SK-N-SH (cell line): Measurements from ENCODE around the gene PLOD3. TPM values are rescaled to one million over a fixed set of nuclear protein-coding genes. Genes with fewer than 3 reads are reported as not detected.

Experiments
- CTCF ChIA-PET: fragments of 300-600, 350-600 bp; formaldehyde crosslinking; extraction: SDS; loops from one replicate; lab custom pipeline; 2021; lab: Yijun Ruan, JAX
- POLR2A ChIA-PET: fragments of 350-600 bp; sonication (Branson Sonifier 250); formaldehyde crosslinking; extraction: SDS; loops from one replicate; lab custom pipeline; 2020; ENCODE audit warnings: antibody characterized with exemption, inconsistent platforms; lab: Yijun Ruan, JAX
- DNase-seq: peaks from one replicate; pipeline ENCODE4 v3.0.0; 2012
- H2AFZ ChIP-seq: fragments of 200-600 bp; sonication (generic); 2 replicates; pipeline ENCODE4 v1.8.1; 2016; ENCODE audit warnings: antibody characterized with exemption, mild to moderate bottlenecking, low read depth
- H3F3A ChIP-seq: fragments of 200-600 bp; sonication (generic); replicated peaks from 2 replicates; pipeline ENCODE3; 2016; ENCODE audit warnings: antibody characterized with exemption, mild to moderate bottlenecking; ENCODE audit not compliant: insufficient read depth
- H3K27ac ChIP-seq, 2 experiments: fragments of 200-500 bp in 1 of 2; fragments of 200-600 bp in 1 of 2; sonication (Bioruptor generic) in 1 of 2; sonication (generic), shearing (Covaris generic) in 1 of 2; 2 replicates each; pipeline versions ENCODE4 v1.5.1 to v1.6.1; 2014 to 2016; ENCODE audit warnings: low read depth in 2 of 2, inconsistent platforms in 1 of 2, low read length in 1 of 2, mild to moderate bottlenecking in 1 of 2, mixed read lengths in 1 of 2
- H3K27me3 ChIP-seq: fragments of 200-600 bp; sonication (generic), shearing (Covaris generic); 2 replicates; pipeline ENCODE4 v1.6.1; 2016; ENCODE audit warnings: mixed run types; ENCODE audit not compliant: insufficient read depth
- H3K36me3 ChIP-seq, 2 experiments: fragments of 200-500 bp in 1 of 2; fragments of 200-600 bp in 1 of 2; sonication (Bioruptor generic) in 1 of 2; sonication (generic) in 1 of 2; replicated peaks in 1 of 2; 2 replicates each; pipeline versions ENCODE3 to v1.5.1; 2014 to 2016; ENCODE audit warnings: low read length in 1 of 2, mild to moderate bottlenecking in 1 of 2; ENCODE audit not compliant: insufficient read depth in 2 of 2, control insufficient read depth in 1 of 2
- H3K4me1 ChIP-seq, 2 experiments: fragments of 200-500 bp in 1 of 2; fragments of 200-600 bp in 1 of 2; sonication (Bioruptor generic) in 1 of 2; sonication (generic), shearing (Covaris generic) in 1 of 2; 2 replicates each; pipeline versions ENCODE4 v1.5.1 to v1.6.1; 2014 to 2016; ENCODE audit warnings: low read depth in 1 of 2, low read length in 1 of 2, mixed run types in 1 of 2; ENCODE audit not compliant: insufficient read depth in 2 of 2, control insufficient read depth in 1 of 2
- H3K4me2 ChIP-seq: fragments of 200-600 bp; sonication (generic), shearing (Covaris generic); 2 replicates; pipeline ENCODE4 v1.6.1; 2017; ENCODE audit warnings: mixed run types
- H3K4me3 ChIP-seq, 2 experiments: fragments of 200-500 bp in 1 of 2; fragments of 200-600 bp in 1 of 2; sonication (Bioruptor generic) in 1 of 2; sonication (generic), shearing (Covaris generic) in 1 of 2; 2 replicates each; pipeline versions ENCODE4 v1.5.1 to v1.8.1; 2014 to 2016; ENCODE audit warnings: low read depth in 2 of 2, inconsistent platforms in 1 of 2, low read length in 1 of 2, mild to moderate bottlenecking in 1 of 2, mixed read lengths in 1 of 2, moderate library complexity in 1 of 2
- H3K79me2 ChIP-seq: fragments of 200-600 bp; sonication (generic); 2 replicates; pipeline ENCODE4 v1.8.1; 2017; ENCODE audit warnings: mild to moderate bottlenecking; ENCODE audit not compliant: insufficient read depth
- H3K9ac ChIP-seq: fragments of 200-600 bp; sonication (generic); 2 replicates; pipeline ENCODE4 v1.6.1; 2017; ENCODE audit warnings: mixed run types
- H3K9me2 ChIP-seq: fragments of 200-600 bp; sonication (generic); 2 replicates; pipeline ENCODE4 v1.6.1; 2017; ENCODE audit warnings: mixed run types
- H3K9me3 ChIP-seq: fragments of 200-600 bp; sonication (generic); 2 replicates; pipeline ENCODE4 v1.6.1; 2017; ENCODE audit warnings: mixed run types, mild to moderate bottlenecking, moderate library complexity
- H4K20me1 ChIP-seq: fragments of 200-600 bp; sonication (generic); 2 replicates; pipeline ENCODE4 v1.6.1; 2017; ENCODE audit warnings: mild to moderate bottlenecking, mixed run types; ENCODE audit not compliant: insufficient read depth
- EP300 ChIP-seq, 2 experiments: IDR thresholded peaks; 2 replicates each; pipeline versions ENCODE4 v1.4.0 to v1.6.1; 2012; ENCODE audit warnings: borderline replicate concordance in 1 of 2, low read depth in 1 of 2, low read length in 1 of 2
- GATA2 ChIP-seq: sonication (generic); formaldehyde crosslinking; IDR thresholded peaks from 2 replicates; pipeline ENCODE4 v1.5.0; 2020; ENCODE audit warnings: mild to moderate bottlenecking, missing genetic modification reagents
- MXI1 ChIP-seq: IDR thresholded peaks from 2 replicates; pipeline ENCODE4 v1.6.1; 2012; ENCODE audit warnings: mild to moderate bottlenecking, low read depth, low read length, improper control_type of control experiment
- NFIC ChIP-seq: IDR thresholded peaks from 2 replicates; pipeline ENCODE4 v1.4.0; 2012; ENCODE audit warnings: borderline replicate concordance
- NRF1 ChIP-seq: IDR thresholded peaks from 2 replicates; pipeline ENCODE4 v1.6.1; 2012; ENCODE audit warnings: low read depth, mild to moderate bottlenecking, low read length
- RFX5 ChIP-seq: IDR thresholded peaks from 2 replicates; pipeline ENCODE4 v1.6.1; 2012; ENCODE audit warnings: mild to moderate bottlenecking, improper control_type of control experiment, low read length
- SIN3A ChIP-seq: IDR thresholded peaks from 2 replicates; pipeline ENCODE4 v1.6.1; 2012; ENCODE audit warnings: low read depth, mild to moderate bottlenecking, low read length, moderate library complexity, borderline replicate concordance
- TCF12 ChIP-seq: IDR thresholded peaks from 2 replicates; pipeline ENCODE4 v1.4.0; 2012
- TEAD4 ChIP-seq: IDR thresholded peaks from 2 replicates; pipeline ENCODE4 v1.4.0; 2012; ENCODE audit warnings: mild to moderate bottlenecking, borderline replicate concordance; ENCODE audit not compliant: insufficient read depth
- ZBTB33 ChIP-seq: IDR thresholded peaks from 2 replicates; pipeline ENCODE4 v1.4.0; 2012; ENCODE audit warnings: low read depth, borderline replicate concordance
- WGBS: methylation state at CpG from one replicate; pipeline ENCODE4 v1.1.6; 2017; ENCODE audit warnings: low lambda C conversion rate; 5-methylcytosine and 5-hydroxymethylcytosine counted together
- polyA plus RNA-seq, 3 experiments: library from polyadenylated mRNA; depleted of rRNA; stranded (reverse); fragments of >200 nt; gene quantifications; 2 replicates each; pipeline ENCODE4 v1.2.3, GENCODE V29; 2012
- TF ChIP-seq, protein P1 (sequence below): IDR thresholded peaks from 2 replicates; pipeline ENCODE4; 2012
- TF ChIP-seq, protein P2 (sequence below): fragments of 200-600 bp; sonication (generic); IDR thresholded peaks from 2 replicates; pipeline ENCODE4 v1.6.1; 2017; ENCODE audit warnings: antibody characterized with exemption, mild to moderate bottlenecking, moderate library complexity
- TF ChIP-seq, protein P3 (sequence below): IDR thresholded peaks from 2 replicates; pipeline ENCODE4 v1.6.1; 2012; ENCODE audit warnings: mild to moderate bottlenecking, low read depth, low read length, moderate library complexity
- TF ChIP-seq, protein P4 (sequence below): IDR thresholded peaks from 2 replicates; pipeline ENCODE4 v1.4.0; 2012; ENCODE audit warnings: low read depth, borderline replicate concordance

PLOD3 gene
- polyA plus RNA-seq, 1 of the 3 experiments (the other 2 are of a cell fraction): 276 TPM

DNA sequence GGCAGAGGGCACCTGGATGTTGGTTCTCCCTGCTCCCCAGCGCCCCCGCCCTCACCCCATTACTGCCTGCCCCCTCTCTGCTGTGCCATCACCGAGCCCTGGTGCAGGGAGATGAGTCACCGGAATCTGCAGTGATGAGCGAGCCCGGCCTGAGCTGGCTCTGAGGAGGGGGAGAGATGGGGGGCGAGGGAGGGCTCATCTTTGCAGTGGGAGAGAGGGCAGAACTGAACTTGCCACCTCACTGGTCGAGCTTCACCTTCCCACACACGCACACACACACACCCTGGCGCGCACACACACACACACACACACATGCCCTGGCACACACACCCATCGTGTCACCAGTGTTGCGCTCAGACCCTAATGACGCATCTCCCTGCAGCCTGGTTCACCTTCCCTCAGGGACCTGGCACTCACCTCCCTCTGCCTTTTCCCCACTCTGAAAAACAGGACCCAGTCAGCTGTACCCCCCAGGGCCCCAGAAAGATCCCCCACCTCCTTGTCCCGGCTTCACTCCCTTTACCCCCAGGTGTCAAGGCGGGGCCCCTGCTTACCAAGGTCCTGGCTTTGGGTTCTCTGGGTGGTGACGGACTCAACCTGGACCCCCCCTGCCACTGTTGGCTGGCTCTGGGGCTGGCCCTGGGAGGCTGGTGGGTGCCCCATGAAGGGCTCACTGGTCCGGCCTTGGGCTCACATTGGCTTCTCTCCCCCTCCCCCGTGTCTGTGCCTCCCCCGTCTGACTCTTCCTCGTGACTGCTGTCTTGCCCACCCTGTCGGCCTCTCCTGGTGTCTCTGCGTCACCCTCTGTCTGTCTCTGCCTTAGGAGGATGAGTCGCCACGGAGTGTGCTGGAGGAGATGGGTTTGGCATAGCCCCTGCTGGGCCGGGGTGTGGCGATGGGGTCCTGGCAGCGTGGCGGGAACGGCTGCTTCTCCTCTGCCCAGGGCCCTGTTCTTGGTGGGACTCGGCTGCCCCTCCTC lies 57.4 kb downstream of the PLOD3 start (continued):
- TF ChIP-seq ZBTB33 (no peak; the same call in 1 of the 2 replicates), MXI1 (no peak), RFX5 (no peak)
- TF ChIP-seq, protein P1, sequence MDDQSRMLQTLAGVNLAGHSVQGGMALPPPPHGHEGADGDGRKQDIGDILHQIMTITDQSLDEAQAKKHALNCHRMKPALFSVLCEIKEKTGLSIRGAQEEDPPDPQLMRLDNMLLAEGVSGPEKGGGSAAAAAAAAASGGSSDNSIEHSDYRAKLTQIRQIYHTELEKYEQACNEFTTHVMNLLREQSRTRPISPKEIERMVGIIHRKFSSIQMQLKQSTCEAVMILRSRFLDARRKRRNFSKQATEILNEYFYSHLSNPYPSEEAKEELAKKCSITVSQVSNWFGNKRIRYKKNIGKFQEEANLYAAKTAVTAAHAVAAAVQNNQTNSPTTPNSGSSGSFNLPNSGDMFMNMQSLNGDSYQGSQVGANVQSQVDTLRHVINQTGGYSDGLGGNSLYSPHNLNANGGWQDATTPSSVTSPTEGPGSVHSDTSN: peak; percentile 33; the same call in 1 of the 2 replicates
- TF ChIP-seq, protein P2, sequence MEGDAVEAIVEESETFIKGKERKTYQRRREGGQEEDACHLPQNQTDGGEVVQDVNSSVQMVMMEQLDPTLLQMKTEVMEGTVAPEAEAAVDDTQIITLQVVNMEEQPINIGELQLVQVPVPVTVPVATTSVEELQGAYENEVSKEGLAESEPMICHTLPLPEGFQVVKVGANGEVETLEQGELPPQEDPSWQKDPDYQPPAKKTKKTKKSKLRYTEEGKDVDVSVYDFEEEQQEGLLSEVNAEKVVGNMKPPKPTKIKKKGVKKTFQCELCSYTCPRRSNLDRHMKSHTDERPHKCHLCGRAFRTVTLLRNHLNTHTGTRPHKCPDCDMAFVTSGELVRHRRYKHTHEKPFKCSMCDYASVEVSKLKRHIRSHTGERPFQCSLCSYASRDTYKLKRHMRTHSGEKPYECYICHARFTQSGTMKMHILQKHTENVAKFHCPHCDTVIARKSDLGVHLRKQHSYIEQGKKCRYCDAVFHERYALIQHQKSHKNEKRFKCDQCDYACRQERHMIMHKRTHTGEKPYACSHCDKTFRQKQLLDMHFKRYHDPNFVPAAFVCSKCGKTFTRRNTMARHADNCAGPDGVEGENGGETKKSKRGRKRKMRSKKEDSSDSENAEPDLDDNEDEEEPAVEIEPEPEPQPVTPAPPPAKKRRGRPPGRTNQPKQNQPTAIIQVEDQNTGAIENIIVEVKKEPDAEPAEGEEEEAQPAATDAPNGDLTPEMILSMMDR: 0 out of 2 replicates have a peak, but pooled peaks have one; percentile 18
- TF ChIP-seq, all 33 proteins: peak for 8

GRCh38 chr7:101156866-101157589 lies 60.4 kb downstream of the PLOD3 start:
- no peak overlapping the region for H3K27ac ChIP-seq
- 92% methylated on average over 14 of the region's 14 CpGs for WGBS
- peaks cover 15 to 18% of the 10 kb centered on the region in 2 experiments; a peak in 3 of 4 replicates for H3K4me1 ChIP-seq
- no peaks in the 10 kb centered on the region for H3K27me3 ChIP-seq
- no peaks in the 10 kb centered on the region for H3K9me3 ChIP-seq
- no peak overlapping the region for H3K4me3 ChIP-seq
- no peak for DNase-seq
- peaks cover 30% of the 10 kb centered on the region for H3F3A ChIP-seq
- H3K9ac ChIP-seq: no peak overlapping the region
- H3K79me2 ChIP-seq: peaks cover 30% of the 10 kb centered on the region
- H2AFZ ChIP-seq: no peak overlapping the region
- ChIA-PET POLR2A (interaction anchor here (1.2 to 3.7 kb wide), 4 partner anchors 8 to 61 kb away, joined by 3 to 43 read pairs (median 4); partner anchors contain the start of genes PLOD3, VGF and ZNHIT1), CTCF (interaction anchor here (0.8 to 7.9 kb wide), 12 partner anchors 9 to 263 kb away, joined by 3 to 116 read pairs (median 5); partner anchors contain the start of genes FIS1, NAT16, PLOD3 and VGF)
- no peak overlapping the region for H3K4me2 ChIP-seq
- H4K20me1 ChIP-seq: peaks cover 5% of the 10 kb centered on the region
- no peaks in the 10 kb centered on the region for H3K9me2 ChIP-seq
- H3K36me3 ChIP-seq: peaks cover 36 to 37% of the 10 kb centered on the region in 2 experiments
- TF ChIP-seq TCF12 (no peak), NRF1 (no peak), EP300 (IDR thresholded peaks at IDR 0.05; ENCODE audit: borderline replicate concordance in 1 of 2, low read depth in 1 of 2, low read length in 1 of 2) (no peak), NFIC (no peak), TEAD4 (no peak), GATA2 (CRISPR knock-in tag) (no peak), SIN3A (no peak)
- TF ChIP-seq, protein P3, sequence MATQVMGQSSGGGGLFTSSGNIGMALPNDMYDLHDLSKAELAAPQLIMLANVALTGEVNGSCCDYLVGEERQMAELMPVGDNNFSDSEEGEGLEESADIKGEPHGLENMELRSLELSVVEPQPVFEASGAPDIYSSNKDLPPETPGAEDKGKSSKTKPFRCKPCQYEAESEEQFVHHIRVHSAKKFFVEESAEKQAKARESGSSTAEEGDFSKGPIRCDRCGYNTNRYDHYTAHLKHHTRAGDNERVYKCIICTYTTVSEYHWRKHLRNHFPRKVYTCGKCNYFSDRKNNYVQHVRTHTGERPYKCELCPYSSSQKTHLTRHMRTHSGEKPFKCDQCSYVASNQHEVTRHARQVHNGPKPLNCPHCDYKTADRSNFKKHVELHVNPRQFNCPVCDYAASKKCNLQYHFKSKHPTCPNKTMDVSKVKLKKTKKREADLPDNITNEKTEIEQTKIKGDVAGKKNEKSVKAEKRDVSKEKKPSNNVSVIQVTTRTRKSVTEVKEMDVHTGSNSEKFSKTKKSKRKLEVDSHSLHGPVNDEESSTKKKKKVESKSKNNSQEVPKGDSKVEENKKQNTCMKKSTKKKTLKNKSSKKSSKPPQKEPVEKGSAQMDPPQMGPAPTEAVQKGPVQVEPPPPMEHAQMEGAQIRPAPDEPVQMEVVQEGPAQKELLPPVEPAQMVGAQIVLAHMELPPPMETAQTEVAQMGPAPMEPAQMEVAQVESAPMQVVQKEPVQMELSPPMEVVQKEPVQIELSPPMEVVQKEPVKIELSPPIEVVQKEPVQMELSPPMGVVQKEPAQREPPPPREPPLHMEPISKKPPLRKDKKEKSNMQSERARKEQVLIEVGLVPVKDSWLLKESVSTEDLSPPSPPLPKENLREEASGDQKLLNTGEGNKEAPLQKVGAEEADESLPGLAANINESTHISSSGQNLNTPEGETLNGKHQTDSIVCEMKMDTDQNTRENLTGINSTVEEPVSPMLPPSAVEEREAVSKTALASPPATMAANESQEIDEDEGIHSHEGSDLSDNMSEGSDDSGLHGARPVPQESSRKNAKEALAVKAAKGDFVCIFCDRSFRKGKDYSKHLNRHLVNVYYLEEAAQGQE: no peak
- TF ChIP-seq, protein P4, sequence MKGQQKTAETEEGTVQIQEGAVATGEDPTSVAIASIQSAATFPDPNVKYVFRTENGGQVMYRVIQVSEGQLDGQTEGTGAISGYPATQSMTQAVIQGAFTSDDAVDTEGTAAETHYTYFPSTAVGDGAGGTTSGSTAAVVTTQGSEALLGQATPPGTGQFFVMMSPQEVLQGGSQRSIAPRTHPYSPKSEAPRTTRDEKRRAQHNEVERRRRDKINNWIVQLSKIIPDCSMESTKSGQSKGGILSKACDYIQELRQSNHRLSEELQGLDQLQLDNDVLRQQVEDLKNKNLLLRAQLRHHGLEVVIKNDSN: no peak
- TF ChIP-seq, protein P2: no peak
